HL-60/S4 treated with retinoic acid at 250 ng/mL for 4 days and 3 days (cell line): ENCODE measurements around the gene RGS7.
"Not testable (repeated sequence)": the region's sequence is repeated elsewhere in the genome, so short reads cannot be mapped to it uniquely, and the experiment has no call there.

Experiments used
- in situ Hi-C: fragments of 300-500 bp; cut with MboI; formaldehyde crosslinking; loops from 2 replicates; pipeline ENCODE4 v1.7.0; 2022; ENCODE audit warnings: low sequenced_read_pairs

The RGS7 gene

GRCh38 chr1:241143765-241144442, 213.1 kb downstream of the RGS7 start:
- in situ Hi-C loops: no loop called here

GRCh38 chr1:241142493-241142892, 214.5 kb downstream of the RGS7 start:
- in situ Hi-C loops: no loop called here

GRCh38 chr1:241141646-241142045, 215.4 kb downstream of the RGS7 start:
- in situ Hi-C loops: not testable (repeated sequence)

DNA sequence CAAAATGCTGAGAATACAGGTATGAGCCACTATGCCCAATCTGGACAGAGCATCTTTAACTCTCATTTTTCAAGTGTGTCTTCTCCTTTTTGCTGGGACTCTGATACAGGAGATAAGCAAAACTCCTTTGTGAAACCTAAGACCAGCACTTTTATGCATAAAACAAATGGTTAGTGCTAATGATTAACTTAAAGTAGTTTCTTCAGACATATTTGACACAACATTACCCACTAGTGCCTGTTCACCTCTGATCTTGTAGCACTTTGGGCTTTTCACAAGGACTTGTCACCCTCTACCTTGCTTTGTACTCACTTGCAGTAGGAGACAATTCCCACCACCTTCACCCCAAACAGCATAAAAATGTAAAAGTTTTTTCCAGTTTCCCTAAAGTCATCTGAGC, 216.3 kb downstream of the RGS7 start:
- in situ Hi-C loops: no loop called here

DNA sequence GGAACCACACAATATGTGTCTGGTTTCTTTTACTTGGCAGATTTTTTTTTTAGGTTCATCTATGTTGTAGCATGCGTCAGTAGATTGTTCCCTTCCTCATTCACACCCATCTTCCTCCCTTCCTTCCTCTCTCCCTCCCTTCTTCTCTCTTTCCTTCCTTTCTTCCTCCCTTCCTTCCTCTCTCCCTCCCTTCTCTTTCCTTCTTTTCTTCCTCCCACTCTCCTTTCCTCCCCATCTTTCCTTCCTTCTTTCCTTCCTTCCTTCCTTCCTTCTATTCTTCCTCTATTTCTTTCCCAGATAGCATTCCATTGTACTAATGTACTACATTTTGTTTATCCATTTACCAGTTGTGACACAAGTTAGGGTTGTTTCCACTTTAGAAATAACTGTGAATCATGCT, 218.0 kb downstream of the RGS7 start:
- in situ Hi-C loops: no loop called here

GRCh38 chr1:241138248-241138647, 218.8 kb downstream of the RGS7 start:
- in situ Hi-C loops: no loop called here

GRCh38 chr1:241136389-241136788, 220.6 kb downstream of the RGS7 start:
- in situ Hi-C loops: no loop called here

- in situ Hi-C loops: no loop called here
Observed at GRCh38 chr1:241131636-241132194, 225.3 kb downstream of the RGS7 start.

- in situ Hi-C loops: no loop called here
Observed at GRCh38 chr1:241130881-241131280, 226.1 kb downstream of the RGS7 start.

- in situ Hi-C loops: no loop called here
Observed at GRCh38 chr1:241129207-241129960, 227.6 kb downstream of the RGS7 start.

DNA sequence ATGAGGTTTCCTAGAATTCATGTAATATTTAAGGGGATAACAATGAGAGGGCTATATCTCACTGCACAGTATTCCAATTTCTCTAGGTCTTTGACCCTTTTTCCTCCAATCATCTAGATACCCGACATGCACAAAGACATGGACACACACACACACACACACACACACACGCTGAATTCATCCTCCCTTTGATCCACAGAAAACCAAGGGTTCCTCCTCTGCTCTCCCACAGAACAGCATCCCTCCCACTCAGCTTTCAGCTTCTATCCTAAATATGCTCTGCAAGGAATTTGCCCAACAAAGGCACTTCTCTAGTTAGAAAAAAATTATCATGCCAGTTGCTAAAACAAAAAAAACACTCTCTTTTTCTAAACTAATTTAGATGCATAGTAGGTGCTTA, 231.7 kb downstream of the RGS7 start:
- in situ Hi-C loops: no loop called here

DNA sequence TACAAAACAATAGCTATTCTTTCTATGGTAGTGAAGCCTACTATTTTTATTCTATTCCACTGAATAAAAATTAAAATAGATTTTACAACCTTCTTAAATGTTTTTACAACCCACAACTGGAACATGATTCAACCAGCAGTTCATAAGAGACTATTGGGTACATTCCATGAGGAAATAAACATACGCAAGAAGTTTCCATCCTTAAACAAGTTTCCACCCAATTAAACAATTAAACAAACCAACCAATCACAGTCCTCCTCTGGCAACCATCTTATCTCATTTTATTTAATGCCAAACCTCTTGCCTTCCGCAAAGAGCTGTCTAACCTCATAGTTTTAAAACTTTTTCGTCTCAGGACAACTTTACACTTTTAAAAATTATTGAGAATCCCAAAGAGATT, 239.0 kb downstream of the RGS7 start:
- in situ Hi-C loops: no loop called here

- in situ Hi-C loops: no loop called here
Observed at GRCh38 chr1:241115784-241116183, 241.2 kb downstream of the RGS7 start.

- in situ Hi-C loops: no loop called here
Observed at GRCh38 chr1:241114699-241115233, 242.2 kb downstream of the RGS7 start.

- in situ Hi-C loops: no loop called here
Observed at GRCh38 chr1:241113557-241113956, 243.4 kb downstream of the RGS7 start.

- in situ Hi-C loops: no loop called here
Observed at GRCh38 chr1:241109039-241109438, 248.0 kb downstream of the RGS7 start.

GRCh38 chr1:241105147-241105546, 251.9 kb downstream of the RGS7 start:
- in situ Hi-C loops: no loop called here

DNA sequence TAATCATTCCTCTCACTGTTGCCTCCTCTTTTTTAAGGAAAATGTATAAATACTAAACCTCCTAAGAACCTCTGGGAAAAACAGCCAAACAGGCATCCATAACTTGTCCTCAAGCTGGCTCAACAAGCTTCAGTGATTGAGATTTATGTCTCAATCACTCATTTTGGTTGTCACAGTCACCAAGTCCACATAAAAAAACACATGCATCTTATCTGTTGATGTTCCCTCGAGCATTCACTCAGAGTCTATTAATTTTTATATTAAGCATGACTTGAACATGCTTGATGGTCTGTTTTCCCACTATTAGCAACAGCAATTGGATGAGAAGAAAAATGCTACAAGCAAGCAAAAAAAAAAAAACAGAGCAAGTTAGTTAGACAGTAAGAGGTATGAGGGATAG, 254.3 kb downstream of the RGS7 start:
- in situ Hi-C loops: no loop called here

DNA sequence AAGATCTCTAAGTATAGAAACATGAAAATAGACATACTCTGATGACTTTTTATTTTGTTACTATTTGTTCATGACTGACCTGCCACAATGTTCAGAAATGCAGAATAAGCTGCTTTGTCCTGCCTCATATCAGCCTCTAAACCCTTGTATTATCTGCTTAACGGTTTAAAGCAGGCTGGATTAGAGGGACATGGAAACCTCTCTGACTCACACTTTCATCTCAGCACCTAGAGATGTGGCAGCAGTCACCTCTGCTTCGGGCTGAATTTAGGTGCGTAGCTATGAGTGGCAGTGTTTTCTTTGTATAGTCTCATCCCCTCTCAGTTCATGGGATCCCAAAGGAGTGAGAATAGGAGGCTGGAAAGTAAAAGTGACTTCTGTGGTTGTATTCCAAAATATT, 255.4 kb downstream of the RGS7 start:
- in situ Hi-C loops: no loop called here

DNA sequence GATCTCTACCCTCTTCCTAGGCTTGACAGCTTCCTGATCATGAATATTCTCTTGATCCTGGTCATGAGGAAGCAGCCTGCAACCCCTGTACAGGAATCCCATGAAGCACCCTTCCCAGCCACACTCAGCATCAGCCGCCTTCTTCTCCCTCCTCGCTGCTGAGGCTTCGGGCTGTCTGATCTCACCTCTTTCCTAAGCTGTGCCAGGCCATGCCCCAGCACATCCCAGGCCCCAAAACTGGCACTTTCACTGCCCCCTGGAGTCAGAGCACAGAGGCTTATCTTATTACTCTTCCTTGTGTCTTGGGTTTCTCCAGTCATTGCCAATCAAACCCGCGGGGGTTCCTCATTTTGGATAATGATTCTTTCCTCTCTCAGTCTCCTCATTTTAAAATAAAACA, 259.5 kb downstream of the RGS7 start:
- in situ Hi-C loops: no loop called here

DNA sequence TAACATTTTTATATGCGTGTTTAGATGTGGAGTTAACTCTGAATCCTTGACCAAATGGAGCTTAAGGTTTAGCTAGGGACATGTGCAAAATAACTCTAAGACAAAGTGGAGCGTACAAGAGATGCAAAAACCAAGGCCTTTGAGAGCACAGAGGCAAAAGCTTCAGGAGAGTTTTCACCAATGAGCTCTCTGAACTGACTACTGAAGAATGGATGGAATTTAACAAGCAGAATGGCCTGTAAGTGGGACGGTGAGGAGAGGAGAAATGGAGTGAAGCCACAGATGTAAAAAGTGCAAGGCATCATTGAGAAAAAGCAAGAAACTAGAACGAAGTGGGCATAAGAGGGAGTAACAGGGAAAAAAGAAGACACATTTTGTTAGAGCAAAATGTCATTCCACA, 260.0 kb downstream of the RGS7 start:
- in situ Hi-C loops: no loop called here

DNA sequence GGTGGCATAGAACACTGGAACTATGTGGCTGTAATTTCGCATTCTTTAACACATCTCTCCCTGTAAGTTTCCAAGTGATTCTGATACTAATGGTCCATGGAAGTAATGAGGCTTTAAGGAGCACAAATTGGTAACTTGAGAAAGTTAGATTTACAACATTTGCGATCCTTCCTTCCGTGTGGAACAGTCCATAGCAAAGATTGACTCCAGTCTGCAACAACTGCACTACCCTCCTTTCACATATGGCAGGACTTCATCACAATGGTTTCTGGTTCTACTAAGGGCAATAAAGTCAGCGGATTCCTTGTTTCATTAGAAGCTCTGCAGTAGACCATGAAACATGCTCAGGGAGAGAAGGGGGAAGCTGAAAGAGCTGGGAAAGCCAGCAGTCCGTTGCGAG, 261.2 kb downstream of the RGS7 start:
- in situ Hi-C loops: no loop called here
